ENCODE data around the gene LACTBL1. TPM values are rescaled to one million over a fixed set of nuclear protein-coding genes. Genes with fewer than 3 reads are reported as not detected.
"Not testable (repeated sequence)": the region's sequence is repeated elsewhere in the genome, so short reads cannot be mapped to it uniquely, and the experiment has no call there.

The LACTBL1 gene
- total and polyA plus RNA-seq, 4 donors: not detected

DNA sequence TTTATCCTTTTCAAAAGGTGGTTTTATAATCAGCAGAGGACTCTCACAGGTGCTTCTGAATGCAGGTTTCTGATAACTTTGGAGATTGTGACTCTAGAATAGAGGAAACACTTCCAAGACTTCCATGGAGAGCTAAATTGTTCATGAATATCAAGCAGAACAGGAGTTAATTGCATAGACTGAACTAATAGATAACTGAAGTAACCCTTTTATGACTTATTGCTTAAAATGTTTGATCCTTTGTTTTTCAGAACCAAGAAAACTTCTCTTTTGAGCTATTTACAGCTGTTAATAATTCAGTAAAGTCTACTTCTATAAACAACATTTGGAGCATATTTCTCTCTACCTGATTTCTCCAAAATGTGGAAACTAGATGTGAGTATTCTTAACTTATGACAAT lies 23.1 kb upstream of the LACTBL1 start:
- Histone ChIP-seq H3K27ac (ENCODE audit: low read depth in 1 of 2, low read length in 2 of 2) (no peak overlapping the region), H3K9me3 (ENCODE audit: control insufficient read depth in 4 of 4, low read length in 3 of 4) (peaks cover 0 to 2% (median 0%) of the 10 kb centered on the region in 4 donors), H3K9ac (ENCODE audit: low read depth in 1 of 2, low read length in 2 of 2) (no peak overlapping the region), H3K36me3 (ENCODE audit: control insufficient read depth in 4 of 4, insufficient read depth in 3 of 4, low read depth in 1 of 4, low read length in 3 of 4) (no peaks in the 10 kb centered on the region), H3K4me3 (ENCODE audit: low read depth in 1 of 3, low read length in 3 of 3) (no peak overlapping the region), H3K4me1 (ENCODE audit: control insufficient read depth in 4 of 4, insufficient read depth in 4 of 4, low read length in 3 of 4) (no peaks in the 10 kb centered on the region), H3K27me3 (ENCODE audit: control insufficient read depth in 4 of 4, insufficient read depth in 4 of 4, low read length in 3 of 4) (no peaks in the 10 kb centered on the region)
- TF ChIP-seq FOXA1 (IDR thresholded peaks at IDR 0.05): no peak
- TF ChIP-seq GABPA (IDR thresholded peaks at IDR 0.05 in 1 of 2, conservative IDR thresholded peaks at IDR 0.05 in 1 of 2): no peak
- TF ChIP-seq, protein P1, sequence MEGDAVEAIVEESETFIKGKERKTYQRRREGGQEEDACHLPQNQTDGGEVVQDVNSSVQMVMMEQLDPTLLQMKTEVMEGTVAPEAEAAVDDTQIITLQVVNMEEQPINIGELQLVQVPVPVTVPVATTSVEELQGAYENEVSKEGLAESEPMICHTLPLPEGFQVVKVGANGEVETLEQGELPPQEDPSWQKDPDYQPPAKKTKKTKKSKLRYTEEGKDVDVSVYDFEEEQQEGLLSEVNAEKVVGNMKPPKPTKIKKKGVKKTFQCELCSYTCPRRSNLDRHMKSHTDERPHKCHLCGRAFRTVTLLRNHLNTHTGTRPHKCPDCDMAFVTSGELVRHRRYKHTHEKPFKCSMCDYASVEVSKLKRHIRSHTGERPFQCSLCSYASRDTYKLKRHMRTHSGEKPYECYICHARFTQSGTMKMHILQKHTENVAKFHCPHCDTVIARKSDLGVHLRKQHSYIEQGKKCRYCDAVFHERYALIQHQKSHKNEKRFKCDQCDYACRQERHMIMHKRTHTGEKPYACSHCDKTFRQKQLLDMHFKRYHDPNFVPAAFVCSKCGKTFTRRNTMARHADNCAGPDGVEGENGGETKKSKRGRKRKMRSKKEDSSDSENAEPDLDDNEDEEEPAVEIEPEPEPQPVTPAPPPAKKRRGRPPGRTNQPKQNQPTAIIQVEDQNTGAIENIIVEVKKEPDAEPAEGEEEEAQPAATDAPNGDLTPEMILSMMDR (IDR thresholded peaks at IDR 0.05; ENCODE audit: low read depth, low read length, missing input control): no peak
- no peak for DNase-seq (ENCODE audit: low spot score)

DNA sequence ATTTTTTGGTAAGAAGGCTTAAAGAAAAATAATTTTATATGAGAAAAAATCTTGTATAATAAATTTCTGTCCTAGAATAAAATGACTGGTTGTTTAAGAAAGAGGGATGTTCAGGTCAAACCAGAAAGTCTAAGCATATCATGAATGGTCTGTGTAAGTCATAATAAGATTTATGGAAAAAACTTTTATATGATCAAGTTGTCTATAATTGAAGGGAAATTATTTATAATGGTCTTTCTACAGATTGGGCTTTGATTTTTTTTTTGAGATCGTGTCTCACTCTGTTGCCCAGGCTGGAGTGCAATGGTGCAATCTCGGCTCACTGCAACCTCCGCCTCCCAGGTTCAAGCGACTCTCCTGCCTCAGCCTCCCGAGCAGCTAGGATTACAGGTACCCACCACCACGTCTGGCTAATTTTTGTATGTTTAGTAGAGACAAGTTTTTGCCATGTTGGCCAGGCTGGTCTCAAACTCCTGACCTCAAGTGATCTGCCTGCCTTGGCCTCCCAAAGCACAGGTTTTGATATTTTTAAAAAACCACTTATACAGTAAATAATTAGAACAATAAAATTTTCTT lies 20.6 kb upstream of the LACTBL1 start:
- not testable (repeated sequence) for H3K4me1 ChIP-seq (ENCODE audit: control insufficient read depth in 4 of 4, insufficient read depth in 4 of 4, low read length in 3 of 4); H3K9ac ChIP-seq (ENCODE audit: low read depth in 1 of 2, low read length in 2 of 2); H3K36me3 ChIP-seq (ENCODE audit: control insufficient read depth in 4 of 4, insufficient read depth in 3 of 4, low read depth in 1 of 4, low read length in 3 of 4); H3K9me3 ChIP-seq (ENCODE audit: control insufficient read depth in 4 of 4, low read length in 3 of 4); H3K27me3 ChIP-seq (ENCODE audit: control insufficient read depth in 4 of 4, insufficient read depth in 4 of 4, low read length in 3 of 4); DNase-seq (ENCODE audit: low spot score); H3K27ac ChIP-seq (ENCODE audit: low read depth in 1 of 2, low read length in 2 of 2); H3K4me3 ChIP-seq (ENCODE audit: low read depth in 1 of 3, low read length in 3 of 3)
- 86% methylated on average over 6 of the region's 6 CpGs for WGBS

DNA sequence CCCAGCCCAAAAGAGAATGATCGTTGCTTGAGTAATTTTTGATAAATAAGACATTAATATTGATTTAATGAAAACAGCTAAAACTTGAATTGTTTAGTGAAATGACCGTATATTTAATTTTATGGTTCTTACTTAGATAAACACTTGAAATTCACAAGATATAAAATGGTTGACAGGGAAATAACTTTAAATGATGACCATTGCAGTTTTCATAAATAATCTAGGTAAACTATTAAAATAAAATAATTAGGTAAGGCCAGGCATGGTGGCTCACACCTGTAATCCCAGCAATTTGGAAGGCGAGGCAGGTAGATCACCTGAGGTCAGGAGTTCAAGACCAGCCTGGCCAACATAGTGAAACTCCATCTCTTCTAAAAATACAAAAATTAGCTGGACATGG lies 19.7 kb upstream of the LACTBL1 start:
- whole genome bisulfite sequencing: 80% methylated on average over 3 of the region's 3 CpGs
- H3K4me3 ChIP-seq (ENCODE audit: low read depth in 1 of 3, low read length in 3 of 3); H3K27me3 ChIP-seq (ENCODE audit: control insufficient read depth in 4 of 4, insufficient read depth in 4 of 4, low read length in 3 of 4); H3K27ac ChIP-seq (ENCODE audit: low read depth in 1 of 2, low read length in 2 of 2); H3K9me3 ChIP-seq (ENCODE audit: control insufficient read depth in 4 of 4, low read length in 3 of 4); H3K4me1 ChIP-seq (ENCODE audit: control insufficient read depth in 4 of 4, insufficient read depth in 4 of 4, low read length in 3 of 4); H3K36me3 ChIP-seq (ENCODE audit: control insufficient read depth in 4 of 4, insufficient read depth in 3 of 4, low read depth in 1 of 4, low read length in 3 of 4); H3K9ac ChIP-seq (ENCODE audit: low read depth in 1 of 2, low read length in 2 of 2); DNase-seq (ENCODE audit: low spot score): not testable (repeated sequence)

DNA sequence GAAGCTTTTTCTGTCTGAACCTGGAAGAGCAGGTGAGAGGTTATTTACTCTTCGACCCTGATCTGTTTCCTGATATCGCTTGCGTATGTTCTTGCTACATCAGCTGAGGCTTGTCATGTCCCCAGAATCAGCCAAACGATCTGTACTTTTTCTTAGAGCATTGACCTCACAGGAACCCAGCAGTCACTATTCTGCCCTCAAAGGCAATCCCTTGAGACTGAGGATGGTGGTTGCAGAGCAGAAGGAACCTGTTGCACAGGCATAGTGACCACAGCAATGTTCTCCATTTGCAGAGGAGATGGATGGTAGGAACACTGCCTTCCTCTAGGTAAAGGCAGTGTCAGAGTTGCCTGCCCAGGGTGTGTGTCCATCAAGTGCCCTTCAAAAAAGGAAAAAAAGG lies 11.3 kb upstream of the LACTBL1 start:
- no peaks in the 10 kb centered on the region for H3K4me1 ChIP-seq (ENCODE audit: control insufficient read depth in 4 of 4, insufficient read depth in 4 of 4, low read length in 3 of 4)
- no peak for DNase-seq (ENCODE audit: low spot score)
- H3K4me3 ChIP-seq (ENCODE audit: low read depth in 1 of 3, low read length in 3 of 3): no peak overlapping the region
- H3K9me3 ChIP-seq (ENCODE audit: control insufficient read depth in 4 of 4, low read length in 3 of 4): no peaks in the 10 kb centered on the region
- no peak for TF ChIP-seq RAD21 (IDR thresholded peaks at IDR 0.05)
- TF ChIP-seq YY1 (IDR thresholded peaks at IDR 0.05): no peak
- H3K27ac ChIP-seq (ENCODE audit: low read depth in 1 of 2, low read length in 2 of 2): no peak overlapping the region
- 57% methylated on average over 4 of the region's 4 CpGs for WGBS
- H3K9ac ChIP-seq (ENCODE audit: low read depth in 1 of 2, low read length in 2 of 2): no peak overlapping the region
- H3K27me3 ChIP-seq (ENCODE audit: control insufficient read depth in 4 of 4, insufficient read depth in 4 of 4, low read length in 3 of 4): no peaks in the 10 kb centered on the region
- H3K36me3 ChIP-seq (ENCODE audit: control insufficient read depth in 4 of 4, insufficient read depth in 3 of 4, low read depth in 1 of 4, low read length in 3 of 4): no peaks in the 10 kb centered on the region

DNA sequence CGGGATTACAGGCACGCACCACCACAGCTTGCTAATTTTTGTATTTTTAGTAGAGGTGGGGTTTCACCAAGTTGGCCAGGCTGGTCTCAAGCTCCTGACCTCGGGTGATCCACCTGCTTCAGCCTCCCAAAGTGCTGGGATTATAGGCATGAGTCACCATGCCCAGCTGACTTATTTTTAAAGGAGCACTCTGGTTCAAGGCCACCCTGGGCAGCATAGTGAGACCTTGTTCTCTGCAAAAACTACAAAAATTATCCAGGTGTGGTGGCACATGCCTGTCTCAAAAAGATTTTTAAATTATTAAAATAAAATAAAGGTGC lies 7.8 kb upstream of the LACTBL1 start:
- not testable (repeated sequence) for DNase-seq (ENCODE audit: low spot score); H3K36me3 ChIP-seq (ENCODE audit: control insufficient read depth in 4 of 4, insufficient read depth in 3 of 4, low read depth in 1 of 4, low read length in 3 of 4)
- 87% methylated on average over 3 of the region's 3 CpGs for WGBS

More for the DNA sequence above, 7.8 kb upstream of the LACTBL1 start:
- not testable (repeated sequence) for H3K9me3 ChIP-seq (ENCODE audit: control insufficient read depth in 4 of 4, low read length in 3 of 4); H3K27me3 ChIP-seq (ENCODE audit: control insufficient read depth in 4 of 4, insufficient read depth in 4 of 4, low read length in 3 of 4); H3K27ac ChIP-seq (ENCODE audit: low read depth in 1 of 2, low read length in 2 of 2); H3K4me1 ChIP-seq (ENCODE audit: control insufficient read depth in 4 of 4, insufficient read depth in 4 of 4, low read length in 3 of 4); H3K9ac ChIP-seq (ENCODE audit: low read depth in 1 of 2, low read length in 2 of 2); H3K4me3 ChIP-seq (ENCODE audit: low read depth in 1 of 3, low read length in 3 of 3)
